NCI-H82 treated with DMSO at 0.1 percent for 48 hours (cell line): ENCODE results near the gene RFX8.
"Not testable (repeated sequence)": the region's sequence is repeated elsewhere in the genome, so short reads cannot be mapped to it uniquely, and the experiment has no call there.

Experiments used
- DNase-seq: peaks from one replicate; lab custom pipeline; 2025; ENCODE audit not compliant: unreplicated experiment; lab: John Stamatoyannopoulos, UW

The RFX8 gene

GRCh38 chr2:101355401-101356054 is 119.4 kb downstream of the RFX8 start:
- DNase-seq: no peak

DNA sequence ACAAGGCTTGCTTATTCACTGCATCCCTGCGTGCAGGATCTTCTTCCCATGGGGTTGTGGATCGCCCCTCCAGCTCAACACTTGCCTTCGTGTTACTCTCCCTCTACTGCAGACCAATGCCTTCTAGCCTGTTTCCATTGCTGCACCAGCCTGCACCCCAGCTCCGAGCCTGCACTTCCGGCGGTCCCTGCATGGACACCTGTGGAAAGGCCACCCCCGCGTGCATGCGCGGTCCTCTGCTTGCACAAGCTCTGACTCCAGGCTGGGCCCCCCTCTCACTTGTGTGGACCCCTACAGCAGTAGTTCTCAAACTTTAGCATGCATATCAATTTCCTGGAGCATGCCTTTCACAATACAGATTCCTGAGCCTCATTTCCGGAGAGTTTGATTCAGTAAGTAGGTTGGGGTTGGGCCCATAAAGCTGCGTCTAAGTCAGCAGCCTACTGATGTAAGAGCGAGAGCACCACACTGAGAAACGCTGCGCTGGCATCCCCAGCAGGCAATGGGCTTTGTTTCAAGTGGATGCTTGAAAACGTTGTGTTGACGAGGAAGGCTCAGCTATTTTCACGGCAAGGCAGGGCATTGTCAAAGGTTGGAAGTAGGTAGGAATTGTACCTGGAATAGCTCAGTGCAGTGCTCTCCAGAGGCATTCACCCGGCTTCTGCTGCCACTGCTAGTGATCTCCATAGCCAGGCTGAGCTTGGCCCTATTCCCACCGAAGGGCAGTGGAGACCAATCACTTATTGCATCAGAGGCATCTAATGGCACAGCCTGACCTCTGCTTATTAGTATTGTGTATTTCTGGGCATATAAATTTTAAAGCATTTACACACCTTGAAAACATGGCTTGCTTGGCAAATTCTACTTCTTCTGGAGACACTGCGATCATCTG is 120.2 kb downstream of the RFX8 start:
- DNase-seq: no peak

- DNase-seq: not testable (repeated sequence)
These were observed 122.3 kb downstream of the RFX8 start for GRCh38 chr2:101352631-101353030.

DNA sequence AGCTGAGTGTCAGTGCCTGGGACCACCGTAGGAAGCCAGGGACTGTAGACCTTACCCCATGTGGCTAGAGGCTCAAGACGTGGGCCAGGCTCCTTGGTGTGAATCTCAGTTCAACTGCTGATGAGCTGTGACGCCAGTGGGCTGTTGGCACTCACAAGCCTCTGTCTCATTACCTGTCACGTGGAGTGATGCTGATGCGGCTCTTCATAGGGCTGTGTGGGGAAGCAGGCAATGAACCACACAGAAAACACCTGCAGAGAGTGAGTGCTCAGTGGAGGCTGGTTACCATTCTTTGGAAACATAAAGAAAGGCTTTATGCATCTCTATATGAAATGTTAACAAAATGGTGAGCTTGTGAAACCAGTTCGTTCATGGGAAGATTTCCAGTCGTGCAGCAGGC is 123.7 kb downstream of the RFX8 start:
- no peak for DNase-seq

DNA sequence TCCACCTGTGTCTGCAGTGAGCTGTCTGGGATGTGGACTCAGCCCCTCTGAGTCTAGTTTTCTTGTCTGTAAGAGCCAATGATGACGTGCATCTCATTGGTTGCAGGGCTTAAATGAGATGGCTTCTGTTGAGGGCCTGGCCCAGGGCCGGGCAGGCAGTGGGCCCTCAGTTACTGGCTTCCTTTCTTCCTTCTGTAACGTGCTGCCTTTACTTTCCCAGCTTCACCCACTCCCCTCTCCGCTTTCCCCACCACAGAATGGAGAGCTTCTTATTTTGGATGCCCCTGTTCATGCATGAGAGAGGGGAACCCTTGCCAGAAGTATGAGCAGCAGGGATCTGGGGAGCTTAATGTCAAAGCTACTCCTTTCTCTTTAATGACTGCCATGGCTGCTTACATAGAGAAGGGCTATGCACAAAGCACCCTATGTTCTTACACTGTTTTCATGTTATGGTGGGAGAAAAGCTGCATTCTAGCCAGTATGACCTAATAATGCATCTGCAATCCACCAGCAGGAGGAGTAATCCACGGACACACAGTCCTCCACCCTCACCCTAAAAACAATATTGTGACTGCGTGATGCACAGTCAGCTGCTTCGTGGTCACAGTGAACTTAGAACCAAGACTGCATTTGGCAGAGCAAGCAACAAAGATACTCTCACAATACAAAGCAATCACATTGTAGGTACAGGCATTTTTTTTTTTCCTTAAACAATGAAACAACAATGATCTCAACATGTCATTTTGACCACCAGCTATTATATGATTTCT is 124.8 kb downstream of the RFX8 start:
- no peak for DNase-seq

DNA sequence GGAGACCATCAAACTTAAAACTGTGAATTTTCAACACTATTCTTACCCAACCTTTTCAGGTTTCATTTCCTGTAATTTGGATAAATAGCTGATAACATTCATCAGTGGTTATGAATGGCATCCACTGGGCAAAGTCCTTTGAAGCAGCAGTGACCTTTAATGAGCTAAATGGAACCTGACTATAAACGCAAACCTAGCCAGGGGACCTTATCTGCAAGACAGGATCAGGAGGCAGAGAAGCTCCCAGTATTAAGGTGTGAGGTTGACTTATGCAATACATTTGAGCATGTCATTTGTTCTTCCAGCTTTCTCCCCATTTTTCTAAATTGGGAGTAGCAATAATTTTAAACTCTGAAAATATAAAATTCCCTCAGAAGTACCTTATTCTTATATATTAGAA is 126.0 kb downstream of the RFX8 start:
- DNase-seq: no peak
